Fibroblast of skin of right quadriceps (primary cell): ENCODE results near the gene ZNF280C.
A peak's percentile ranks its signal among the peaks of the same experiment; 100 is the strongest.
"Not testable (repeated sequence)": the region's sequence is repeated elsewhere in the genome, so short reads cannot be mapped to it uniquely, and the experiment has no call there.

ENCODE experiments used
- DNase-seq: peaks from one replicate; pipeline ENCODE4 v3.0.0-alpha.2; 2013

ZNF280C gene

DNA sequence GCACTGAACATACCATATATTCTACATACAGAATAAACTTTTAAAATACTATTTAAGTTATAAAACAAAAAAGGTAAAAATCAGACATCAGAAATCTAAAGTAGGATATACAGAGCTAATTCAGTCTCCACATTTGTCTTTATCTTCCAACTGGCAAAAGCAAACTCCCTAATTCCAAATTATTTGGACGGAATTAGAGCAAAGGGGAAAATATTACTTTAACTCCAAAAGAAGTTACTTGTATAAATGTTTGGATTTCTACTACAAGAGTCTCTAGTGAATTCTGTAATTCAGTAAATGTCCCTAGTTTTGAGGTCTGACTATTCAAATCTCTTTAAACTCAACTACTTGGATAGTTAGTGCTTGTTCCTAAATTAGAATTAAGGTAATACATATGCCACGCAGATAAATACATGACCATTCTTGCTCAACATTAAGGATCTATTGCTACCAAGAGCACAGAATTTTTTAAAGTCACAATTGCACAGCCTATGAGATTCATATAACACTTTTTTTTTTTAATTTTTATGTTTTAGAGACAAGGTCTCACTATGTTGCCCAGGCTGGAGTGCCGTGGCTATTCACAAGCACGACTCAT, 7.3 kb downstream of the ZNF280C start:
- no peak for DNase-seq

DNA sequence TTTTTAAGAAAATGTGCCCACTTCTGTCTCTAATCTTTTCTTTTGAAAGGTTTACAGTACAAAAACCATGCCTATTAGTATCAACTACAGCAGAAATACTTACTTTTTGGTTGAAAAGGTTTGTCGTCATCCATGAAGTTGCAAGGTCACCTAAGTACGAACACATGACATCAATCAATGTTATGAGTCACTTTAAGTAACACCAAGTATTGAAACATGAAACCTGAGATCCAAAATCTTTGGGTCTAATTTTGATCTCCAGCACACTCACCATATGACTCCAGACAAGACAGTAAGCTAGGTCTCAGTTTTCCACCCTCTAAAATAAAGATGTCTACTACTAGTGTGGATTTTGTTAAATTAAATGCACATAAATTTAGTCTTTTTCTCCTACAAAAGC, 8.4 kb downstream of the ZNF280C start:
- peak; percentile 10 for DNase-seq

DNA sequence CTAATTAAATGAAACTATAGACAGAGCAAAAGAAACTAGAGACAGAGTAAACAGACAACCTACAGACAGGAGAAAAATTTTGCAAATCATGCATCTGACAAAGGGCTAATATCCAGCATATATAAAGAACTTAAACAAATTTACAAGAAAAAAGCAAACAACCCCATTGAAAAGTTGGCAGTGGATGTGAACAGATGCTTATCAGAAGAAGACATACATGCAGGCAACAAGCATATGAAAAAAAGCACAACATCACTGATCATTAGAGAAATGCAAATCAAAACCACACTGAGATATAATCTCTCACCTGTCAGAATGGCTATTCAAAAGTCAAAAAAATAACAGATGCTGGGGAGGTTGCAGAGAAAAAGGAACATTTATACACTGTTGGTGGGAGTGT, 14.8 kb downstream of the ZNF280C start:
- no peak for DNase-seq

DNA sequence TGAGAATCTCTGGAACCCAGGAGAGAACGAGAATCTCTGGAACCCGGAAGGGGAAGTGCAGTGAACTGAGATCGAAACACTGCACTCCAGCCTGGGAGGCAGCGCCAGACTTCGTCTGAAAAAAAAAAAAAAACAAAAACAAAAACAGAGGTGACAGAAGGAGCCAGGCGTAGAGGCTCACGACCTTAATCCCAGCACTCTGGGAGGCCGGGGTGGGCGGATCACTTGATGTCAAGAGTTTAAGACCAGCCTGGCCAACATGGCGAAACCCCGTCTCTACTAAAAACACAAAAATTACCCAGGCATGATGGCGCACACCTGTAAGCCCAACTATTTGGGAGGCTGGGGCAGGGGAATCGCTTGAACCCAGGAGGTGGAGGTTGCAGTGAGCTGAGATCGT, 17.0 kb downstream of the ZNF280C start:
- DNase-seq = no peak

DNA sequence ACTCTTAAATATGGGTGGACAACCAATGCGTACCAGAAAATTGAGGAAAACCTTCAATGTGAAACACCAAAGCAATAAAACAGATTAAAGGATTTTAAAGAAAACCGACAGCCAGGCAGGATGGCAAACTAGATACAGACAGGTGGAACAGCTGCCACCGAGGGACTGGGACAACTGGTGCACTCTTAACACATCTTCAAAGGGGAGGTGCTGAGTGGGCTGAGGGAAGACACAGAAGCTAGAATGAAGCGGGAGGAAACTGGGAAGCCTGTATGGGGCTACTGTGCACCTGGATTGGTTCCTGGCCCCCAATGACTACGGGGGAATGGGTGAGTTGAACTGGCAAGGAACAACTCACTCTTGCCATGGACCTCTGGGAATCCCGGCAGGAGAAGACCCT, 20.7 kb downstream of the ZNF280C start:
- no peak for DNase-seq

DNA sequence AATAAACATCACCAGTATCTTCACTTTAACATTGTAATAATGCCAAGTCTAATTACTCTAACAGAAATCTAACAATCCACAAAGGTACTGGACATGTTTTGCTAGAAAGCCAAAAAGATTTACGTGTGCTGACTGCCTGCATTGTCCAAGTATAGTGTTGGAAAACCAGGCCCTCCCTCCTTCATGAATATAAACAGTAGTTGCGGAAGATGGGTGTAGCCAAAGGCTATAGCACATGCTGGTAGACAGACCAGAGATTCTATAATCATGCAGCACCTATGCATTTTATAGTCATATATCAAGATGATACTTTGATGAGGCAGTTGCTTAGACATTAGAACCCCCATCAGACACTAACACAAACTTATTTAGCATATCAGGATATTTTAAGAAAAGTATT, 22.6 kb downstream of the ZNF280C start:
- no peak for DNase-seq

DNA sequence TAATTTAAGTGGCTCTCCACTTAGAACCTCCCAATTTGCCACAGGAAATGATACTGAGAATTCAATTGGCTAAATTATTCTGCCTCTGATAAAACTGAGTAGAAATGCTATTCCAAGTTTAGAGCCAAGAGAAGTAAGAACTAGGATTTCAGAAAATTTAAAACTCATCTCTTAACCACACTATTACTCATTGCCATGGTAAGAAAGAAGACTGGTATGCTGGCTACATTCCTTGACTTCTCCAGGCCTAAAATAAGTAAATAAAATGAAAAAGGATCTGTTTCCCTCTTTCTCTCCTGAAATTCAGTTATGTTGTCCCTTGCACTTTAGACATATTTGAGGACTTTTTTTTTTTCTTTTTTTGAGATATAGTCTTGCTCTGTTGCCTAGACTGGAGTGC, 23.3 kb downstream of the ZNF280C start:
- DNase-seq = peak; percentile 69

DNA sequence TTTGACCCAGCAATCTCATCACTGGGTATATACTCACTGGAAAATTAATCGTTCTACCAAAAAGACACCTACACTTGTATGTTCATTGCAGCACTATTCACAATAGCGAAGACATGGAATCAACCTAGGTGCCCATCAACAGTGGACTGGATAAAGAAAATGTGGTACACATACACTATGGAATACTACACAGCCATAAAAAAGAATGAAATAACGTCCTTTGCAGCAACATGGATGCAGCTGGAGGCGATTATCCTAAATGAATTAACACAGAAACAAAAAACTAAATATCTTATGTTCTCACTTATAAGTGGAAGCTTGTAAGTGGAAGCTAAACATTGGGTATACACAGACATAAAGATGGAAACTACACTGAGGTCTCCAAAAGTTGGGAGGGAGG, 37.5 kb downstream of the ZNF280C start:
- DNase-seq = not testable (repeated sequence)

DNA sequence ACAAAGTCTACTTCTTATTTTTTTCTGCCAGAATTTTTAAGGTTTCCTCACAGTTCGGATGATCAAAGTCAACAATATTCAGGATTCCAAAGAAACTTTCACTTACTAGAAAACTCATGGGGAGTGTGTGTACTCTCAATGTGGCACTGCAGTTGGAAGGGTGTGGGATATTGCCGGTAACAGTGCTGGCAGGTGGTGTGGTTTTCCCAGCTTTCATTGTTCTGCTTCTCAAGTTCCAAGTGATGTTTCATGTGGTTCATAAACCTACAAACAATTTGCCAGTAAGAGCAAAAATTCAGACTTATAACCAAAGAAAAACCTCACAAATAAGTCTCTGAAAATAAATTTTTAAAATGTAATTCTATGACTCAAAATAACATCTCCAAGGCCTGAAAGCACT, 39.8 kb downstream of the ZNF280C start:
- no peak for DNase-seq

DNA sequence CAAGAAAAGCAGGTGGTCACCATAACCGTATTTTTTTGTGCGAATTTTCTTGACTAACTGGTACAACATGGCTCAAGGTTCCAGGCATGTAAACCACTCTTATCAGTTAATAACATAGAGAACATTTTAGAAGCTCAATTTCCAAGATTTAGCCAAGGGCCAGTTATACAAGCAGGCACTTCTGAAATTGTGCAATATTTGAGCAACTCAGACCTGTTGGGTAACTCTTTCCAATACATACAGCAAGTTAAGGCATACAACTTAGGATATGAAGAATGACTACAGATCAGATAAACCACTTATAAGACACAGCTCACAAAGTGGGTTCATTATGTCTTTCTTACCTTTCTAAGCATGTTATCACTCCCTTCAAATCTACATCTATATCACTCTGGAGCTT, 43.9 kb downstream of the ZNF280C start:
- no peak for DNase-seq

DNA sequence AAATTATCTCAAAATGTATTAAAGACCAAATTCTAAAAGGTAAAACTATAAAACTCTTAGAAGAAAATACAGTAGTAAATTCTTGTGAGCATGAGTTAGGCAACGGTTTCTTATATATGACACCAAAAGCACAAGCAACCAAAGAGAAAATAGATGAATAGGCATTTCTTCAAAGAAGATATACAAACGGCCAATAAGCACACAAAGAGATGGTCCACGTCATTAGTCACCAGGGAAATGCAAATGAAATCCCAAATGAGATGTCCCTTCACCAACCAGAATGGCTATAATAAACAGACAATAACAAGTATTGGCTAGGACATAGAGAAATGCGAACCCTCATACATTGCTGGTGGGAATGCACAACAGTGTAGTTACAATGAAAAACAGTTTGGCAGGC, 52.4 kb downstream of the ZNF280C start:
- DNase-seq = no peak

DNA sequence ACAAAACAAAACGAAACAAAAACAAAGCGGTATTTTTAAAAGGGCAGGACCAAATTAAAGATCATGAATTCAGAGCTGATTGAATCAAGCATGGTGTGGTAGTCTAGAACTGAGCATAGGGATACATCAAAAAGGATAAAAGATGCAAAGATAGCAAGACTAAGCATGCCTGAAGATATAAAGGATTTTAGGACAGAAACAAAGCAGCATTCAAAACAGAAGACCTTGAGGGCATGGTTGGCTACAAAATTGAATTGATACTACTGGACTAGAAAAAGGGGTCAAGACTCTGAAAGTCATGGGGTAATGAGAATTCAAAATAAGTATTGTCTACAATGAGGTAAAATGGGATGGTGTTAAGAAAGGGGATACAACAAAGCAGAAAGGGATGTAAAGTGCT, 55.3 kb downstream of the ZNF280C start:
- DNase-seq = no peak

DNA sequence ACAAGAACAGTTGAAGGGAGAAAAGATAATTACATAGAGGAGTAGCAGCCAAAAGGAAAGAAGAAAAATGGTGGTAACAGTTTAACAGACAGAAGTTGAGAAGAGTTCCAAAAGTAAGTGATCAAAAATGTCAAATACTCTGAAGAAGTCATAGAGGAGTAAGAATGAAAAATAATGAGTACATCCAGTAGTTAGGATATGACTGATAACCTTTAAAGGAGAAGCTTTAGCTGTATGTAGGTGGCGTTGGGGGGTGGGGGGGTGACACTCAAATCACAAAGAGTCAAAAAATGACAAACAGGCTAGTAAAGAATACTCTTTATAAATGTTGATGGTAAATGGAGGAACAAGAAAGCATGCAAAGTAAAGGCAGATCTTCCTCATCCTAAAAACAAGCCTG, 56.3 kb downstream of the ZNF280C start:
- DNase-seq = no peak

DNA sequence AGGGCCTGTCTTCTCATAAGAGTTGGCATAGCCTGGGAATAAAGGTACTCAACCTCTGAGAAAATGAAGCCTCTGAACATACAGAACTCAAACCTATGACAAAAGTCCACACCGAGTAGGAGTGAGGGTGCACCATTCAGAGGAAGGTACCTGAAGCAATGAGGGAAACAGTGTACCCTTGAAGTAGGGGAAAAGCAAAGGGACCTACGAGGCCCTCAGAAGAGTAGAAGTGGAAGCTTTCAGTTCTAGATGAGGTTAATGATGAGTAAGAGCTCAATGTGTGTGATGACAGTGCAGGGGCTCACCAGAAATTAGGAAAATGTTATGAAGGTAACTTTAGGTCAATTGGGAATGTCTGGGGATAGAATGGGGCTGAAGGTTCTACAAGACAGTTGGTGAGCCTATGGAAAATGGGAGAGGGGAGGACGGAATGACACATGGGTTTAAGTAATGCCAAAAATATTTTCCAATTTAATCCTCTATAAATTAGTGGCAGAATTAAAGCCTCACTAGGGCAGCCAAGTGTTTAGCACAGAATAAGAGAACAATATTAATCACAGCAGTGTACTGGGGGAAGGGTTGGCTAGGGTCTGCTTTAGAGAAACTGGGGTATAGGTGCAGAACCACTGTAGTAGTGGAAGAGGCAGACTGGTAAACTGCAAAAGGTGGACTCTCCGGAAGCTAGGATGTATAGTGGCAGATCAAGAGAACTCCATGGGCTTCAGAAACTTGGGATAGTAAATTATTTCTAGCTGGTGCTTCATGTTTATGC, 57.1 kb downstream of the ZNF280C start:
- no peak for DNase-seq

DNA sequence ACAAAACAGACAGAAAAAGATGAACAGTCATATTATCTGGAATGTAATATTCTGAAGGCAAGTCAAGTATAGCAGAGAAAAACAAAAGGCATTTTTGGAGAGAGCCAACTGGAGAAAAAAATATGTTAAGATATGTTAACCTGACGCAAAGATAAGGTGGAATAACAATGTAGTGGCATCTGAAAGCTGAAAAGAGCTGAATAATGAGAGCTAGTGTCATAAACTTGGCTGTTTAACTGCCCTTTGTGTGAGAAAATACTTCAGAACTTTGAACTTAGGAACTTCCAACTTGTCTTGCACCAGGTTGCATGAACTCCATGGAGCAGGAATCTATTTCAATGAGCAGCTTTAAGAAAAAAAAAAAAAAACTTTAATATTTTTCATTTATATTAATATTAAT, 64.1 kb downstream of the ZNF280C start:
- DNase-seq = no peak

DNA sequence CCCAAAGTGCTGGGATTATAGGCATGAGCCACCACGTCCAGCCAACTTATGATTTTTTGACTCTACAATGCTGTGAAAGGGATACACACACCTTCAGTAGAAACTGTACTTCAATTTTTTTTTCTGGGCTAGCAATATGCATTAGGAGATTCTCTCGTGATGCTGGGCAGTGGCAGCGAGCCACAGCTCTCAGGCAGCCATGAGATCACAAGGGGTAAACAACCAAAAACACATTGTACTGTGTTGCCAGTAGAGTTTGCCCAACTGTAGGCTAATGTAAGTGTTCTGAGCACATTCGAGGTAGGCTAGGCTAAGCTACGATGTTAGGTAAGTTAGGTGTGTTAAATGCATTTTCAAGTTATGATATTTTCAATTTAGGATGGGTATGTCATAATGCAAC, 71.2 kb downstream of the ZNF280C start:
- DNase-seq = no peak

DNA sequence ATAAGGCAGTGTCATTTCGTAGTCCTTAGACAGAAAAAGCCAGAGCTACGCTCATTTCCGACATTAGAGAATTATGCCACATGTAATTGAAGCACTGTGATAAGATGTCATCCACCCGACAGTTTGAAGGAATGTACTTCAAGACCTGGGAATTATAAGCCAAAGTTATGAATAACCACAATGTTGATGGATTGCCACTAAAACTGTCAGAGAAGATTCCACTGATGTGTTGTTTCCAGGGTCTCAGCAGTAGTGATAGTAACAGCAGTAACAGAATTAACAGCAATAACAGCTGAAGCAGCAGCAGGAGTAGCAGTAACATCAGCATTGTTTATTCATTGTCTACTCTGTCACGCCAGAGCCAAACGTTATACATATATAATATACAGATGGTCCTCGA, 72.2 kb downstream of the ZNF280C start:
- DNase-seq = peak; percentile 71

DNA sequence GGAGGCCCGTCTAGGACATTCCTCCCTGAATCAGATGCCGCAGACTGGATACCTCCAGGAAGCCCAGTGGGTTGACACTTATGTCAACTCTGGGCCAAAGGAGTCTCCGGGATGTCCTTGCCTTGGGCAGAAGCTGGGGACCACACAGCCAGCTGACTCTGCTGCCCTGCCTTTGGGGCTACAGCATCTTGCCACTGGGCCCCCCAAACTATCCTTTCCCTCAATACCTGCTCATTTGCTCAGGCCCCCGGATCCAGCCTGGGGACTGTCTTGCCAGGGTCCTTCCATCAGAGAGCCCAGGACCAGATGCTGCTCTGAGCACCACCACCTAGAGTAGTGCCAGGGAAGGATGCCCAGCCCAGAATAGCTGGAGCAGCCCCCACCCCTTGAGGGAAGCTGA, 77.9 kb downstream of the ZNF280C start:
- DNase-seq = no peak

DNA sequence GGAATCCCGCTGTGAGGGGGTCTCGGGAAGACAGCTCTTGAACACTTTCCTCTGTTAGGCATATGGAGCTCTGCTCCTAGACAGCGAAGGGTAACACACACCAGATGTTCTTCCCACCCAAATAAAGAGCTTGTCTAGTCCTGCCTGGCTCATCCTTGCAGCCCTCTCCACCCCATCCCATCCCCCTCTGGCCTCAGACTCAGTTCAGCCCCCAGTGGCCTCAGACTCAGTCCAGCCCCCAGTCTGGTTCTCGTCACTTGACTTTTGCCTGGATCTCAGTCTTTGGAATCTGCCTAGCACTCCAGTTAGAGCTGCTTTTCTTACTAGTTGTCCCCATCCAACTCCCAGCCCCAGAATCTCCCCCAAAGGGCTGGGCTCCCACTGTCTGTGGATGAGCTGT, 82.0 kb downstream of the ZNF280C start:
- no peak for DNase-seq

DNA sequence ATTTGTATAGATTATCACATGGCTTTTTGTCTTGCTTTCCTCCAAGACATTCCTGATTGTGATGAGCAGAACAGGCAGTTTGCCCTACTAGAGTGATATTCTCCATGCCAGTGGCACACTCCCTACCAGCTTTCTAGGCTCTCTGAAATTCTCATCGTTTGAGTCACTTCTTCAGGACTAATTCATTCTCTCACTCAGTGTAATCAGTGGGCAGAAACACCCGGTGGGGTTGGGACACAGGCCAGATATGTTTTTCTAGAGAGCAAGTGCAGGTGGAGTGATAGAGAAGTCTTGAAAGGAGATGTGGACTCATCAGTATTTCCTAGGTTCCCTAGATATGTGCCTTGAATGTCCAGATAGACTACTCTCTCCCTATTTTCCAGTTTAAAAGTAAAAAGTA, 83.8 kb downstream of the ZNF280C start:
- DNase-seq = no peak

DNA sequence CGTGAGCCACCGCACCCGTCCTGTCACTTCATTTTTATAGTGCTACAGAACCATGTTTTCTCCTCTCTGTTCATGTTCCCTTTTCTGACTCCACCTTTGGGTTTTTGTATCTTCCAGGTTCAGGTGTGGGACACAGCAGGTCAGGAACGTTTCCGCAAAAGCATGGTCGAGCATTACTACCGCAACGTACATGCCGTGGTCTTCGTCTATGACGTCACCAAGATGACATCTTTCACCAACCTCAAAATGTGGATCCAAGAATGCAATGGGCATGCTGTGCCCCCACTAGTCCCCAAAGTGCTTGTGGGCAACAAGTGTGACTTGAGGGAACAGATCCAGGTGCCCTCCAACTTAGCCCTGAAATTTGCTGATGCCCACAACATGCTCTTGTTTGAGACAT, 84.5 kb downstream of the ZNF280C start:
- DNase-seq = no peak

DNA sequence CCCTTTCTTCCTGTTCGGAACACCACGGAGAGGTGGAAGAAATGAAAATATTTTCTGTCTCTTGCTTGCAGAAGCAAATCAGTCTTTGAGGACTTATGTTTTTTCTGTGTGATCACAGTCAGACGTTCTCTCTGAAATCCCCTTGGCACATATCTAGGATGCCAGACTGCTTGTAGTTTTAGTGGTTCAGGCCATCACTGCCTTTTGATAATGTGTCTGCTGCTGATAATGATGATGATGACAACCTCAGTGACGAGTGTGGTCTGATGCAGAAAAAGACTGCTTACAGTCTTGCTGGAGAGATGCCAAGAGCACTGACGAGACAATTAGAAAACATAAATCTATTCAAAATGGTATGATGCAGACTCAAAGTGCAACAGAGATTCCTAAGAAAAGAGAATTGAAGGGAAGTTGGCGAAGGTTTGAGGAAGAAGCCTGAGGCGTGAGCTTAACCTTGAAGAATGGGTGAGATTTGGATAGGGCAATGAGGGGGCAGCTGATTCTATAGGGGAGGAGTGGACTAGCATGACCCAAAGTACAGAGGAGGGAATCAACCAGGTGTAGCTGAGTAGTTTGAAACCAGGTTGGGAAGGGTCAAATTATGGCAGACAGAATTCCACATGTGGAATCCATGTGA, 89.0 kb downstream of the ZNF280C start:
- DNase-seq = peak; percentile 54

DNA sequence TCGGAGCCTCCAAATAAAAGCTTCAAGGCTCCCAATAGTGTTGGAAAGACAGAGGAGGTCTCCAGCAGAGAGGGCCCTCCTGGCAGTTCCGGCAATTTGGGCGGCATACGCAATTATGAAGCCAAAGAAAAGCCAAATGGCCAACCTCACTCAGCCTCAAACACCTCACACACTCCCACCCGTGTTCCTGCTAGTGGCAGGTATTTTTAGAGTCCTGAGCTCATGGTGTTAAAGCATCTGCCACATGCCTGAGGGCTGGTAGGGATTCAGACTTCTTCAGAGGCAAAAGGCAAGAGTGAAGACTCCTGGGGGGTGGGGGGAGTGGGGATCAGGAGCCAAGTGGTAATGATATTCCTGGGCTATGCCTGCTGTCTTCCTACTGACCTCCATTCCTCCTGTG, 89.5 kb downstream of the ZNF280C start:
- DNase-seq = no peak

DNA sequence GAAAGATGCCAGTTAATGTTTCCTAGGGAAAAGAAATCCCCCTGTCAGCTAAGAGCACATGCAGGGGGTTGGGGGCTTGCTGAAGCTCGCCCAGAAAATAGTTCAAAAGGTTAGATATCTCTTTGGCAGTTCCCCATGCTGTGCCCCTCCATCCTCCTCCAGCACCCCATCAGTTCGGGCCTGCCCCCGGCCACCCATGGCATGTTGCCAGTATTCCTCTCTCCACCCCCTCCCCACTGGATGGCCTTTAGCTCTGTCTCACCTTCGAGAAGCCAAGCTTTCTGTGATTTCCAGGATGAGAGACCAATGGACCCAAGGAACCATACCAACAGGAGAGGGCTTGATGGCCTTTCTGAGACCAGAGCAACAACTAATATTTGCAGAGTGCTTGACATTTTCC, 91.8 kb downstream of the ZNF280C start:
- no peak for DNase-seq

DNA sequence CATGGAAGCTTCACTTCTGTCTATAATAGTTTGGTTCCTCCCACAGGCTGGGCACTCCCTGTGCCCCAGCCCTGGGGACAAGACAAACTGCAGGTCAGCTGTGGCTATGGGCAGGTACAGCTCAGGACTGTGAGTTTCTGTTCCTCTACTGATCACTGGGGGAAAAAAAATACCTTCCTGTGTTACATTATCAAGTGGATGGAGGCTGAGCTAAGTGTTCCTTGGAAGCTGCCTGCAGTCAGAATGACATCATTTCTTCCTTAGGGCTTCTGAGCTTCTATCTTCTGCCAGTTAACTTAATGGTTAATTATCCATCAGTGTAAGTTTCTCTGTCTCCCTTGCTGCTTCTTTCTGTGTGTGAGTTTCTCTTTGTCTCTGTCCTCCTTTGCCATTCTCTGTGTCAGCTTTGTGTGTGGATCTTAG, 92.3 kb downstream of the ZNF280C start:
- no peak for DNase-seq
